Prostate gland (tissue), 2 donors: ENCODE measurements around the gene MEIS2.

Experiments
- CTCF ChIP-seq, 4 experiments: fragments of 200-600 bp in 2 of 4; fragments of 450-650 bp in 2 of 4; sonication (generic) in 2 of 4; IDR thresholded peaks; 1 replicate in 3 of 4; 2 replicates in 1 of 4; pipeline ENCODE4 v1.5.1; 2016 to 2019; ENCODE audit warnings: antibody characterized with exemption in 4 of 4, mild to moderate bottlenecking in 2 of 4, moderate library complexity in 2 of 4
- POLR2AphosphoS5 ChIP-seq: sonication (generic); formaldehyde crosslinking; IDR thresholded peaks from one replicate; pipeline ENCODE4 v1.6.1; 2017; ENCODE audit warnings: antibody characterized with exemption

- no peak for TF ChIP-seq CTCF (IDR thresholded peaks at IDR 0.05)
- TF ChIP-seq POLR2AphosphoS5, result no peak
Measured at GRCh38 chr15:36941798-36942197, 158.6 kb downstream of the MEIS2 start.
